Superior temporal gyrus (tissue), 1 donor: ENCODE measurements around the gene MUC2.

Source experiments
- DNase-seq: peaks from one replicate; pipeline ENCODE4 v3.0.0-alpha.2; 2016; ENCODE audit errors: extremely low spot score

The MUC2 gene

GRCh38 chr11:1036931-1037330 is 37.7 kb upstream of the MUC2 start:
- no peak for DNase-seq

DNA sequence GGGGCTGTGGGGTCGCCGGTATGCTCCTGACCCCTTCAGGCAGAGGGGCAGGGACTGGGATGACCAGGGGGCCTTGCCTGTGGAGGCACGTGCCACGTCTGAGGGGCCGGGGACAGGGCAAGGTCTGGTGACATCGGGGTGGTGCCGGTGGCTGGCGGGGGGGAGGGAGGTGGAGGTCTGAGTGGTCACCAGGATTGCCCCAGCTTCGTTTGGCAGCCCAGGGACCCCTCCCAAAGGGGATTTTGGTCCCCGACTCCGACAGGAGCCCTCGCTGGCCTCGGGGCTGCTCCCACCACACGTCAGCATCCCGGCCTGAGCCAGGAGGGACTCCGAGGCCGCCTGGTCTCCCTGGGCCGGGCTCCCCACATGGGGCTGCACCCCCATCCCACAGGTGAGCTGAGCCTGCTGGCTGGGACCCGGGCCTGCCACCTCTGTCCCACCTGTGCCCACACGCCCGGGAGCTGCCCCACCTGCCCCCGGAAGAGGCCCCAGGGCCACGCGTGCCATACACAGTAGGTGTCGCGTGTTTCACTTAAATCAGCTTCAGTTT is 37.1 kb upstream of the MUC2 start:
- no peak for DNase-seq

DNA sequence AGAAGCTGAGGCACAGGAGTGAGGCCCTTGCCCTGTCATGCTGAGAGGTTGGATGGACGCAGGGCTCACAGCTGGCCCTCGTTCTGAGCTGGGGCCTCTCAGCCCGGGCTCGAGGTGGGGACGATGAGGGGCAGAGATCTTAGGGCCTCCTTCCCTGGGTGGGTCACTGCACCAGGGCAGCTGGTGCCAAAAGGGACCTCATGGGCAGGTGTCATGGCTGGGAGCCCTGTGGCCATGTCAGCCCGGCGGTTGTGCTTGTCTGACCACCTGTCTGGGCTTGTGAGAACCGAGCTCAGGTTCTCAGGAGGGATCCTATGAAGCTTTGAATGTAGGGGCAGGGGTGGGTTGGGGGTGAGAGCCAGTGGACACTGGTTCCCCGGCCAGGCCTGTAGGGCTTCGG is 36.3 kb upstream of the MUC2 start:
- no peak for DNase-seq

- DNase-seq = no peak
These were observed 35.8 kb upstream of the MUC2 start for GRCh38 chr11:1038921-1039320.

DNA sequence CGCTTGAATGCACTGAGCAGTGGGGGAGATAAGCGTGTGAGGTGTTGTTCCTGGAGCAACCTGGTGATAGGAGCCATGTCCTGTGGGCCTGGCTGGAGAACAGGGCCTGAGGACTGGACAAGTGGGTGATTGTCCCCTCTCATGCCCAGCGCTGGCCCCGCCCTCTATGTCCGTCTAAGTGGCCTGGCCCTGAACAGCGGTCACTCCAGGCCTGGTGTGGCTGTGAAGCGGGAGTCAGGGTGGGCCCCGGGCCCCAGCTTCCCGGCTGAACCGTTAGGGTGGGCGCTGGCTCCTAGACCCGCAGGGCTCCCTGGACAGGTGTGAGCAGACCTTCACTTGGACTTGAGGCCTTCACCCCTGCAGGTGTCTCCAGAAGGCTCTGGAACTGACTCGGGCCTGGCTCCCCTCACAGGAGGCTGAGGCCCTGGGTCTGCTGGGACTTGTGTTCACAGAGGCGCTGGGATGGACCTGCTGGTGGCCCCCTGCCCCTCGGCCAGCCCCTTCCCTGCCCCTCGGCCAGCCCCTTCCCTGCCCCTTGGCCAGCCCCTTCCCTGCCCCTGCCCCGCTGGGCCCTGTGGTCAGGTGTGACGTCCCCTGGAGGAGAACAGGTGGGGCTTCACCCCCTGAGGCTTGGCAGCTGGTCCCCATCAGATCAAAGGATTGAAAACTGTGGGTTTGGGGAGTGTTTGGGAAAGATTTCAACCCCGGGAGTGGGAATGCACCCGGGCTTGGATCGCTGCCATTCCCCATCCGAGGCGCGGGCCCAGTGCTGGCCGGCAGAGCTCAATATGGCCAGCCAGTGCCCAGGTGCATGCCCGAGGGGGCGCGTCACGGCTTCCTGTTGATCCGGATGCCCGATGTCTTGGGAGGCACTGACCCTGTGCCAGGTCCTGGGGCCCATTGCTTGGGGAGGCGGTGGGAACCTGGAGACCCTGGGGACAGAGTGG is 34.9 kb upstream of the MUC2 start:
- DNase-seq = no peak

DNA sequence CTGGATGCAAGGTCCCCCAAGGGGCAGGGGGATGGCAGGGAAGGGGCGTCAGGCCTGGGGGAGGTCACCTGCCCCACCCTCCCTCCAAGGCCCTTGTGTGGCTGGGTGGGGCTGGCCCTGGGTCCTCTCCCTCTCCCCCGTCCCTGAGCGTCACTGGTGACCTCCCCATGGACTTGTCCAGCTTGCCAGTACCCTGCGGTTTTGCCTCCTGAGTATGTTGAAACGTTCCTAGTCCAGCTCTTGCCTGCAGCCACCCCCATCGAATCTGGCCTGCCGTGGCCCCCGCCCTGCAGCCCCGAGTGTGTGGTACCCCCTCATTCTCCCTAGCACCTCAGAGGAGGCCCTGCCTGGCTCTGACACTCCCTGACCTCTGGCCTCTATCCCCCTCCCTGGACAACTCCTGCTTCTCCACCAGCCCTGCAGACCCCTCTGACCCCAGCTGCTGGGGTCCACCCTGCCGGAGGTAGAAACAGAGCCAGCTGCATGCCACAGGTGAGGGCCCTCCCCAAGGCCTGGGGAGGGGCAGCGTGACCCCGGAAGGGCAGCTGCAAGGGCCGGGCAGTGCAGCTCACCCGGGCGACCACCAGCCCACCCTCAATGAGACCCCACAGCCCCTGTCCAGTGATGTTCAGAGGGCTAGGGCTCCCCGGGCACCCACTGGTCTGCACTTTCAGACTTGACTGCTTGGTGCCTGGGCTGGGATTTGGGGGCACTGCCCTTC is 34.1 kb upstream of the MUC2 start:
- no peak for DNase-seq

DNA sequence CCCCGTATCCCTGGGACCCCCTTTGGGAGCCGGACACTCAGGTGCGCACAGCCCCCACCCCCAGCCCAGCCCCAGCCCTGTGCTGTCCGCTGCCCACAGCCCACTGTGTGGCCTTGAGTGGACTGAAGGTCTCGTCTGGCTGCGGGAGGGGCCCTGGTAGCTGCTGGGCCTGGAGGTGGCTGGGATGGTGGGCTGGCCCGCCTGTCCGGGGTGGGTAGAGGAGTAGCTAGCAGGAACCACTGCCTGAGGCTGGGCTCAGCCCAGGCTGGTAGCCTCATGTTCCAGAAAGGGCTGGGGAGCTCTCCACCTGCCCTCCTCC is 33.6 kb upstream of the MUC2 start:
- no peak for DNase-seq

GRCh38 chr11:1041471-1041870 is 33.2 kb upstream of the MUC2 start:
- no peak for DNase-seq

GRCh38 chr11:1041936-1042608 is 32.6 kb upstream of the MUC2 start:
- no peak for DNase-seq

- no peak for DNase-seq
These were observed 31.8 kb upstream of the MUC2 start for GRCh38 chr11:1042626-1043562.

GRCh38 chr11:1043563-1044096 is 31.0 kb upstream of the MUC2 start:
- DNase-seq = no peak

GRCh38 chr11:1044160-1044559 is 30.5 kb upstream of the MUC2 start:
- no peak for DNase-seq

GRCh38 chr11:1047595-1048156 is 27.0 kb upstream of the MUC2 start:
- no peak for DNase-seq

GRCh38 chr11:1048375-1049070 is 26.2 kb upstream of the MUC2 start:
- no peak for DNase-seq

GRCh38 chr11:1049071-1049405 is 25.6 kb upstream of the MUC2 start:
- no peak for DNase-seq

DNA sequence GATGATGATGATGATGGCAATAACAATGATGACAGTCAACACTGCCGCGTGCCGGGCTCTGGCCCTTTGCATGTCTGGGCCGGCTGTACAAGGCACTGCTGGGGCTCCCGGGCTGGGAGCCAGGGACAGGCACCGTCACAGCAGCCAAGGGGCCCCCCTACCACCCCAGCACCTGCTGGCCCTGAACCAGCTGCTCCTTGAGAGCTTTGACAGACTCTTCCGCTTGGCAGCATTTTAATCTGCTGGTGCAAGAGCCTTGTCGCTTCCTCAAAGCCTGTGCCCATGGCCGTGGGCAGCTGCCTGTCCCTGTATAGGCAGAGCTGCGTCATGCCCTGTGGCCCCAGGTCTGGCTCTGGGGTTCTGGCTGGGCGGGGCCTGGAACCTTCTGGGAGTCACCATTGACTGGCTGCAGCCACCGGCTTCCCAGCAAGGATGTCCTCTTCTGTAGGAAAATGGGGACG is 25.2 kb upstream of the MUC2 start:
- no peak for DNase-seq

GRCh38 chr11:1049911-1050580 is 24.6 kb upstream of the MUC2 start:
- no peak for DNase-seq

DNA sequence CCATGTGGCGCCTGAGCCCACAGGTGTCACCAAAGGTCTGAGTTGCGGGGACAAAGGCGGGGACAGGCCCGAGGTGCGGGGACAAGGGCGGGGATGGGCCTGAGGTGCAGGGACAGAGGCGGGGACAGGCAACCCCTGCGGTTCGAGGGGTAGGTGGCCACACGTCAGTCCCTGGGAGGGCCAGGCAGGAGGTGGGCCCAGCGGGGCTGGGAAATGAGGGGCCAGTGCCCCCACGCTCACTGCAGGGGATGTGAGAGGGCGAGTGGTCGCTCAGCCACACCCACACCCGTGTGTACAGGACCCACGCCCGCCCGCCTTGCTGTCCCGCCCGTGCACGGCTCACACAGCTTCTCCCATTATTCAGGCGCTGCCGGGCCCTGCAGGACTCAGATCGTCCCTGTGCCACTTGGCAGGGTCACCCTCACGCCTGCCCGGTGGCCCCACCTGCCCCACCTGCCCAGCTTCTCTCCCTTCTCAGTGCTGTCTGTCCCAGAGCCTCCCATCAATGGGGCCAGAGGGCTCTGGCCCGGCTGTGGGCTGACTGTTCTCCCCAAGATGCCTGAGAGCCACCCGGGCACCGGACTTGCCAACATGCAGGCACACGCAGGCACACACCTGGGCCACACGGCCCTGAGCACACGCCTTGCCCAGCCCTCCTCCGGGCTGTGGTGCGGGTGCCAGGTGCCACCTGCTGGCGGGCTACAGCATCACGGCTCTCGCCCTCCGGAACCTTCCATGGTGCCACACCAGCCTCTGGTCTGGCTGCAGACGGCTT is 23.9 kb upstream of the MUC2 start:
- DNase-seq = peak; percentile 62
